Activated T-cell treated with anti-CD3 and anti-CD28 coated beads, Interleukin-2, amount 50 U/mL, for 72 hours (primary cell): ENCODE measurements around the gene STPG4. TPM values are rescaled to one million over a fixed set of nuclear protein-coding genes. Genes with fewer than 3 reads are reported as not detected.

Source experiments
- ATAC-seq, 2 donors: fragments of 150-1000 bp; cut with Tn5 transposase; replicated peaks in 1 of 2; 2 replicates each; pipeline ENCODE4 v1.10.0; 2021; ENCODE audit warnings: moderate library complexity in 2 of 2, mild to moderate bottlenecking in 1 of 2
- DNase-seq, 2 donors: peaks; one replicate each; pipeline ENCODE4 v3.0.0; 2021 to 2022; ENCODE audit warnings: mixed read lengths in 1 of 2
- H3K27ac Mint-ChIP-seq: one replicate; pipeline ENCODE4 v1.8.0; 2022; ENCODE audit warnings: mild to moderate bottlenecking, moderate library complexity, mixed read lengths
- H3K27me3 Mint-ChIP-seq: one replicate; pipeline ENCODE4 v1.8.0; 2022; ENCODE audit warnings: low read depth, mixed read lengths
- H3K36me3 Mint-ChIP-seq, 2 donors: one replicate each; pipeline ENCODE4 v1.8.0; 2022; ENCODE audit warnings: mixed read lengths in 2 of 2, mild to moderate bottlenecking in 1 of 2; ENCODE audit not compliant: insufficient read depth in 2 of 2
- H3K4me1 Mint-ChIP-seq: one replicate; pipeline ENCODE4 v1.8.0; 2022; ENCODE audit warnings: low read depth, mixed read lengths
- H3K4me3 Mint-ChIP-seq, 2 donors: one replicate each; pipeline ENCODE4 v1.8.0; 2022; ENCODE audit warnings: mild to moderate bottlenecking in 2 of 2, mixed read lengths in 2 of 2, moderate library complexity in 2 of 2
- H3K9me3 Mint-ChIP-seq, 2 donors: one replicate each; pipeline ENCODE4 v1.8.0; 2022; ENCODE audit warnings: mixed read lengths in 2 of 2
- total RNA-seq, 2 donors: library from RNA; stranded (reverse); gene quantifications; one replicate each; pipeline ENCODE4 v1.2.3, GENCODE V29; 2022

The STPG4 gene
- total RNA-seq, 2 donors from 2014 or later = not detected

- Mint-ChIP-seq H3K4me3 (no peak overlapping the region), H3K27me3 (no peaks in the 10 kb centered on the region), H3K27ac (no peak overlapping the region), H3K9me3 (no peaks in the 10 kb centered on the region), H3K36me3 (peaks cover 3 to 4% of the 10 kb centered on the region in 2 donors), H3K4me1 (peaks cover 12% of the 10 kb centered on the region)
- DNase-seq (no peak), ATAC-seq (no peak)
Observed at GRCh38 chr2:47076586-47077441, 78.3 kb downstream of the STPG4 start.

- Mint-ChIP-seq H3K36me3 (peaks cover 3 to 4% of the 10 kb centered on the region in 2 donors), H3K4me3 (no peak overlapping the region), H3K27me3 (no peaks in the 10 kb centered on the region), H3K9me3 (no peaks in the 10 kb centered on the region), H3K4me1 (peaks cover 19% of the 10 kb centered on the region), H3K27ac (no peak overlapping the region)
- DNase-seq = no peak
- ATAC-seq = no peak
Observed at GRCh38 chr2:47076126-47076506, 79.0 kb downstream of the STPG4 start.

- Mint-ChIP-seq H3K4me3 (no peak overlapping the region), H3K4me1 (peaks cover 25% of the 10 kb centered on the region), H3K9me3 (no peaks in the 10 kb centered on the region), H3K27ac (no peak overlapping the region), H3K27me3 (no peaks in the 10 kb centered on the region), H3K36me3 (peaks cover 3 to 4% of the 10 kb centered on the region in 2 donors)
- ATAC-seq (no peak), DNase-seq (no peak)
Observed at GRCh38 chr2:47075361-47076125, 79.6 kb downstream of the STPG4 start.

GRCh38 chr2:47074691-47075090 is 80.4 kb downstream of the STPG4 start:
- ATAC-seq (no peak), DNase-seq (no peak)
- no peak overlapping the region for H3K27ac Mint-ChIP-seq
- peaks cover 3 to 4% of the 10 kb centered on the region in 2 donors for H3K36me3 Mint-ChIP-seq
- H3K4me1 Mint-ChIP-seq = peaks cover 30% of the 10 kb centered on the region
- no peaks in the 10 kb centered on the region for H3K9me3 Mint-ChIP-seq
- no peak overlapping the region for H3K4me3 Mint-ChIP-seq
- H3K27me3 Mint-ChIP-seq = no peaks in the 10 kb centered on the region

GRCh38 chr2:47073641-47074040 is 81.5 kb downstream of the STPG4 start:
- H3K27ac Mint-ChIP-seq = no peak overlapping the region
- ATAC-seq = no peak
- H3K9me3 Mint-ChIP-seq = no peaks in the 10 kb centered on the region
- no peak for DNase-seq
- peaks cover 4% of the 10 kb centered on the region in 2 donors for H3K36me3 Mint-ChIP-seq
- no peaks in the 10 kb centered on the region for H3K27me3 Mint-ChIP-seq
- no peak overlapping the region for H3K4me3 Mint-ChIP-seq
- peaks cover 30% of the 10 kb centered on the region for H3K4me1 Mint-ChIP-seq

- Mint-ChIP-seq H3K4me3 (no peak overlapping the region), H3K27ac (no peak overlapping the region), H3K27me3 (no peaks in the 10 kb centered on the region), H3K9me3 (no peaks in the 10 kb centered on the region), H3K4me1 (peaks cover 30% of the 10 kb centered on the region), H3K36me3 (peaks cover 4% of the 10 kb centered on the region in 2 donors)
- ATAC-seq (no peak), DNase-seq (no peak)
Observed at GRCh38 chr2:47073217-47073616, 81.9 kb downstream of the STPG4 start.

GRCh38 chr2:47072728-47073191 is 82.3 kb downstream of the STPG4 start:
- DNase-seq = no peak
- ATAC-seq = no peak

GRCh38 chr2:47072018-47072691 is 83.0 kb downstream of the STPG4 start:
- no peak for ATAC-seq
- peak overlapping the region in 1 of 2 donors; percentile 52 for H3K4me3 Mint-ChIP-seq

More at GRCh38 chr2:47072728-47073191, 82.3 kb downstream of the STPG4 start:
- no peaks in the 10 kb centered on the region for H3K9me3 Mint-ChIP-seq
- no peak overlapping the region for H3K4me3 Mint-ChIP-seq
- no peaks in the 10 kb centered on the region for H3K27me3 Mint-ChIP-seq
- peak overlapping the region; percentile 51 for H3K27ac Mint-ChIP-seq
- peaks cover 4% of the 10 kb centered on the region in 2 donors for H3K36me3 Mint-ChIP-seq
- H3K4me1 Mint-ChIP-seq = peaks cover 30% of the 10 kb centered on the region

GRCh38 chr2:47070920-47071824 is 83.9 kb downstream of the STPG4 start:
- peak; percentile 67 to 69 for ATAC-seq
- Mint-ChIP-seq H3K9me3 (no peaks in the 10 kb centered on the region), H3K4me3 (peak overlapping the region; percentile 38 to 52), H3K27ac (peak overlapping the region; percentile 25), H3K36me3 (peaks cover 4% of the 10 kb centered on the region in 2 donors), H3K27me3 (no peaks in the 10 kb centered on the region), H3K4me1 (peaks cover 30% of the 10 kb centered on the region)
- peak; percentile 58 to 63 for DNase-seq

More at GRCh38 chr2:47072018-47072691, 83.0 kb downstream of the STPG4 start:
- DNase-seq = no peak
- peak overlapping the region; percentile 25 for H3K27ac Mint-ChIP-seq
- H3K36me3 Mint-ChIP-seq = peaks cover 4% of the 10 kb centered on the region in 2 donors
- H3K9me3 Mint-ChIP-seq = no peaks in the 10 kb centered on the region
- H3K4me1 Mint-ChIP-seq = peaks cover 30% of the 10 kb centered on the region
- H3K27me3 Mint-ChIP-seq = no peaks in the 10 kb centered on the region

- Mint-ChIP-seq H3K27me3 (no peaks in the 10 kb centered on the region), H3K36me3 (peaks cover 4% of the 10 kb centered on the region in 2 donors), H3K9me3 (no peaks in the 10 kb centered on the region), H3K27ac (no peak overlapping the region), H3K4me3 (no peak overlapping the region), H3K4me1 (peaks cover 30% of the 10 kb centered on the region)
- no peak for DNase-seq
- ATAC-seq = no peak
Observed at GRCh38 chr2:47070155-47070919, 84.8 kb downstream of the STPG4 start.

GRCh38 chr2:47069628-47070154 is 85.4 kb downstream of the STPG4 start:
- no peak overlapping the region for H3K27ac Mint-ChIP-seq
- H3K27me3 Mint-ChIP-seq = no peaks in the 10 kb centered on the region
- ATAC-seq = no peak
- H3K4me3 Mint-ChIP-seq = no peak overlapping the region
- DNase-seq = no peak
- H3K9me3 Mint-ChIP-seq = no peaks in the 10 kb centered on the region
- H3K36me3 Mint-ChIP-seq = peaks cover 4% of the 10 kb centered on the region in 2 donors
- peaks cover 30% of the 10 kb centered on the region for H3K4me1 Mint-ChIP-seq
